Right renal pelvis (tissue), 4 donors: ENCODE data around the gene NPTN. TPM values are rescaled to one million over a fixed set of nuclear protein-coding genes. Genes with fewer than 3 reads are reported as not detected.
A peak's percentile ranks its signal among the peaks of the same experiment; 100 is the strongest.
"Not testable (repeated sequence)": the region's sequence is repeated elsewhere in the genome, so short reads cannot be mapped to it uniquely, and the experiment has no call there.

Experiments used
- DNase-seq, 4 donors: peaks; one replicate each; pipeline ENCODE4 v3.0.0-alpha.2; 2013; ENCODE audit warnings: low read depth in 4 of 4, low spot score in 3 of 4, missing footprints in 1 of 4
- polyA plus RNA-seq, 4 donors: library from polyadenylated mRNA; unstranded; fragments of 120-200 nt; gene quantifications; one replicate each; pipeline ENCODE4 v1.2.1, GENCODE V29; 2013; ENCODE audit not compliant: insufficient read length in 4 of 4

The NPTN gene
- polyA plus RNA-seq, 4 donors = 180 to 205 (median 198) TPM

DNA sequence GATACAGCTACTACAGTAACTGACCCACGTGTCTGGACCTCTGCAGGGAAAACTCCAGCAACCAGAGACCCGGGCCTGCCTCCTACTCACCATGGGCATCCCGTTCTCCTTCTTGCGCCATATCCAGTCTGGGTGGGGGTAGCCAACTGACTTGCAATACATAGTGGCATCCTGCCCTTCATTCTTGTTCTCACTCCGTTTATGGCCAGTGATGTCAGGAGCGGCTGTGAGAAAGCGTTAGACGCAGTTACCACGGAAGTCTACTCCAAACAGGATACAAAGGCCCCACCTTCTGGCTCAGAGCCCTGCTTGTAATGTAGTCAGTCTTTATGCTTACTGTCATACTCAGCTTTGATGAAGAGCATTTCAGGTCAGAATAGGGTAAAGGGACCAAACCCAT is 59.6 kb downstream of the NPTN start:
- no peak for DNase-seq

DNA sequence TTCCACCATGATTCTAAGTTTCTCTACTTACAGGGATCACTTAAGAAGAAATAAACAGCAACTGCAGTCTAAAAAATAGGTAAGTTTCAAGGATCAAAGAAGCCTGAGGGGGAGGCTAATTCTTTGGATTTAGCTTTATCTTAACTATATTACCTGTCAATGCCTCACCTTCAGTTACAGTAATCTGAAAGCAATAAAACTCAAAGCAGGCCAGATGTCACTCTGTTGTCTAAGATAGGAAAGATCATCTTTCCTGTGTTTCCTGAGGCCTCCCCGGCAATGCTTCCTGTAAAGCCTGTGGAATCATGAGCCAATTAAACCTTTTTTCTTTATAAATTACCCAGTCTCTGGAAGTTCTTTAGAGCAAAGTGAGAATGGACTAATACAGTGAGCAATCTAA is 60.2 kb downstream of the NPTN start:
- DNase-seq = no peak

DNA sequence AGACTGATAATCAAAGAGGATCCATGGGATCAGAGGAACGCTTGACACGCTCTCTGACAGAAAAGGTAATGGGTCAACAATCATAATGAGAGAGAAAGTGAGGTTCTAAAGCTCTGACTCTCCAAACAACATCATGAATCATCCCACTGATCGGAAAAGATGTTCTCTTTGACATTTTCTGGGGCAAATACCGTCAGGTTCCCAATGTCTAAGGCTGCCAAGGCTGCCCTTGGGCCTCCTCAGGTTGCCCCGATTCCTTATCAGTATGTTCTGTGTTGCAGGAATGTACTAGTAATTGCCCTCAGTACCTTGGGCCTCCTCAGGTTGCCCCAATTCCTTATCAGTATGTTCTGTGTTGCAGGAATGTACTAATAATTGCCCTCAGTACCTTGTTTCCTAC is 60.9 kb downstream of the NPTN start:
- DNase-seq = no peak

DNA sequence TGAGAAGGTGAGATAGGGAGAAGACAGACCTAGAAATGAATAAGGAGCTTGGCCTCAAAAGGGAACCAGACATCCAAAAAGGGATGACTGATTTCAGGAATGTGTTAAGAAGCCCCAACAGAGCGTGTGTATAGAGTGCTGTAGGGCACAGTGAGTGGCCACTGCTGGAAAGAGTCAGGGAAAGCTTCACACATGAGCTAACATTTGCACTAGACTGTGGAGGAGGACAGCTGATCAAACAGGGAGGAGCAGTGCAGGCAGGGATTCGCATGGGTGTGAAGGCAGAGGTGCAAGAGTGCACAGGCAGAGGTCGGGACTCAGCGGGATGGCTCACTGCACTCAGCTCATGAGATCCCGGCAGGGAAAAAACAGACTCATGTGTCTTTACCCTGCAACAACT is 61.8 kb downstream of the NPTN start:
- peak in 3 of 4 donors; percentile 20 to 44 (median 43) for DNase-seq

DNA sequence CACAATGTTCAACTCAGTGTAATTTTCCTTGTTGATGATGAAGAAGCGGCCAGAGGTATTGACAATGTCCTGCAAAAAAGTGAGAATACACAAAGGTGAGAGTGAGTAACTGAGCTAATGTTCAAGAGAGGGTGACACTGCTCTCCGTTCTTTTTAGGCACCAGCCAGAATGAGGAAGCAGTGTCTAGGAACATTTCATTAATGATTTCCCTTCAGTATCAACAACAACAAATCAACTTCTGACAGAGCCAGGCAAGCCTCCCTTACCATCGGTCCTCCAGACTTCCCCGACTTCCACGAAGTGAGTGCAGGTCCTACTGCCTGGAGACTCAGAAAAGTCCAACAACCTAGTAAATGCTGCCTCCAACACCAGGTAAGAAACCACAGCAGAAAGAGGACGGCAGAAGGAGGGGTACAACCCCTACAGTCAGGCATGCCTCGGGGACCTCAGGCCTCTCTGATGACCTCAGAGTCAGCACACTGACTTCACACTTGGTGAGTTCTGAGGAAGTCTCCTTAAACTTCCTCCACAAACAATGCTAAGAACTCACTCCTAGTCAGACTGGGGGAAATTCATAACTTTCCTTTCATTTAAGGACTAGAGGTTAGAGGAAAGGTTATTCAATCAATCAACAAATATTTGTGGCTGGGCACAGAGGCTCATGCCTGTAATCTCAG is 62.7 kb downstream of the NPTN start:
- DNase-seq = no peak

DNA sequence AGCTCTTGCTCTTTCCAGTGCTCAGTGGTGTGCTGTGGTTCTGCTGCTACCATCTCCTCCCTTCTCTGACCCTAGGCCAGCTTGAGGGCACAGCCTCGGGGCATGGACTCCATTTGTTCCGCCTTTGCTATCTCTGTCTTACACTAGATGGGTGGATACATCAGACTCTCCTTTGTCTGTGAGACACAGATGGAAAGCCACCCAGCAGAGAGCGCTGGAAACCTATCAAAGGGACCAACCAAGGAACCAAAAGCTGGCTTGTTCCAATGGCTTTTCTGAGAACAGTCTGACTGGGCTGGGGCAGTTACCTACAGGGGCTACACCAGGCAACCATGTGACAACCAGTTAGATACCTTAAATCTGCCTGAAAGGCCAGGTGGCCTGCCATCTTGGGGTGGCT is 63.8 kb downstream of the NPTN start:
- DNase-seq = no peak

DNA sequence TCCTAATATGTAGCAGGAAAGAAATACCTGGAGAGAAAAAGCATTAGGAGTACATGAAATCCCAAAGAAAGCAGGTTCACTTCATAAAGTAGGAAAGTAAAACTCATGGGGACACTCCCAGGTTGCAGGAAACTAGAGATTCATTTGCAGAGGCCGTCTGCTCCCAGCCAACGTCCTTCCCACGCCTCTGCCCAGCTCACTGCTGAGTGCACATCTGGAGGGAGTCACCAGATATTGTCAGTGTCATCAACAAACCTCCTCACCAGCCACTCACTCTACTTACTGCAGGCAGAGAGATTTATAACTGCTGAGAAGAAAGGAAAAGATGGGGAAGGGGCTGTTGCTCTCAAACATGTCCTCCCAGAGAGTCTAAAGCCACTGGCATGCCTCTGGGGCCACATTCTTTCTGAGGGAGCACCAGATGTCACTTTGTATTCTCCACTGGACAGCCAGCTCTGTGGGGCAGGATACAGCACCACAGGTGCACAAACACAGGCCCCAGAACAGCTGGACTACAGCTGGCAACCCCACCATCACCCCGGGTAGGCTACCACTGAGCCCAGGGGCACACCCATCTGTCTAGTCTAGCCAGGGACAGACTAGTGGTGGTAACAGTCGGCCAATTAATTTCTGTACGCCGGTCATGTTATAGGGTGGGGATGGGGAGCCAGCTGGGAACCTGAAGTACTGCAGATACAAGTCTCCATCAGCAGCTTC is 64.5 kb downstream of the NPTN start:
- DNase-seq = no peak

DNA sequence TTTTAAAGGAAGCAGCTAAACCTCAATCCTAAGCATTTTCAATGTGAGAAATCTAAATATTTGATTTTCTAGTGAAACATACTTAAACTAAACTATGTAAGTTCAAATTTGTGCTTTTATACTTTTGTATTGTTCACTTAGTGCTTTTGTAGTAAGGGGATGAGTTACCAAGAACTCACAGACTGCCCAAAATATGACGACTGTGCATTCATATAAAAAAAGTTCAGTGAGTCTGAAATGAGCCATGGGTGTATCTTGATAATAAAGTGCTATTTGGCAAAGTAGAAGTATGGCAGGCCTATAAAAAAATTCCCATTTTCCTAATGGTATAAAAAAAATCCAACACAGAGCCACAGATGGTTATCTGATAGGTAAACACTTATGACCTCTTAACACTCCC is 66.2 kb downstream of the NPTN start:
- no peak for DNase-seq

DNA sequence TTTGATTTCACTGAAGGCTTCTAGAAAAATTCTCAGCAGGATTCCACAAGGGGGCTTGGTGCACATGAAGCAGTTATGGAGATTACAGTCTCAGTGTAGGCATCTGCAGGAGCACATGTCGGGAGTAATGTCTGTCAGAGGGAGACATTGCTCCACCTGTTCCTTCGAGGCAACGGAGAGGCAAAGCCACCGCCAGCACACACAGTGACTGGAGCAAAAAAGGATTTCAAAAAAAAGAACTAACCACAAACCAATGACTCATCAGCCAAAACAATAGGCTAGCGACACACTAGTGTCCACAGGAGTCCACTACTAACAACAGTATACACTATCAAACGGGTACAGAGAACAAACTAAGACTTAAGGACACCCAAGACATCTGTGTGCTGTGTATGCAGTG is 68.9 kb downstream of the NPTN start:
- DNase-seq = no peak

DNA sequence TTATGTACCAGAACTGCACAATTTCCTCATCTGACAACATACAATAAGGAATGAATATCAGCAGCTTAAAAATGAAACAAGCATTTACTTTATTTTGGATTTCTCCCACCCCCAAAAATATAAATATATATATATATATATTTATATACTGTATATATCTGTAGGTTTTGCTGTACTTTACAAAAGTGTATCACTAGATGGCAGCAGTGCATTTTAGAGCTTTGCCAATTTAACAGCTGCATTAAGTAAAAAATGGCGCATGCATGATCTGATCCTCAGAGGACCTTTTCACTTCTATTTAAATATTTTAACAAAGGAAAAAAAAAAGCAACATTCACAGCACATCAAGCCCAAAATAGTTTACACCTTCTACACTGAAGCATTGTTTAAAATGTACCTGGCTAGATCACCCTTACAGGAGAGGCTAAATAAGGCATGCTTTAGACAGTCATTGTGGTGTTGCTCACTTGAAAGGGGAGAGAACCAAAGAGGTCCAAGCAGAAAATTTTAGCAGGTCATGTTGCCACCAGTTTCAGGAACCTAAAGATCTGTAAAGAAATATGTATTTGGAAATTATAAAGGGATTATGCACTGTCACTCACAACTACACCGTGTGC is 72.6 kb downstream of the NPTN start:
- peak; percentile 59 to 70 (median 64) for DNase-seq

DNA sequence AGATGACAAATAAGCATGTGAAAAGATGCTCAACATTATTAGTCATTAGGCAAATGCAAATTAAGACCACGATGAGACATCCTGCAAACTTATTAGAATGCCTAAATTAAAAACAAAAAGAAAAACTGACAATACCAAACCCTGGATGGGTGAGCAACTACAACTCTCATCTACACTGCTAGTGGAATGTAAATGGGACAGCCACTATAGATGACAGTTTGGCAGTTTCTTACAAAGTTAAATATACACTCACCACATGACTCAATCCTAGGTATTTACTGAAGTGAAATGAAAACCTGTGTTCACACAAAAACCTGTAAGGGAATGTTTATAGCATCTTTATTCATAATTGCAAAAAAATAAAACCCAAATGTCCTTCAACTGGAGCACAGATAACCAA is 74.7 kb downstream of the NPTN start:
- no peak for DNase-seq

DNA sequence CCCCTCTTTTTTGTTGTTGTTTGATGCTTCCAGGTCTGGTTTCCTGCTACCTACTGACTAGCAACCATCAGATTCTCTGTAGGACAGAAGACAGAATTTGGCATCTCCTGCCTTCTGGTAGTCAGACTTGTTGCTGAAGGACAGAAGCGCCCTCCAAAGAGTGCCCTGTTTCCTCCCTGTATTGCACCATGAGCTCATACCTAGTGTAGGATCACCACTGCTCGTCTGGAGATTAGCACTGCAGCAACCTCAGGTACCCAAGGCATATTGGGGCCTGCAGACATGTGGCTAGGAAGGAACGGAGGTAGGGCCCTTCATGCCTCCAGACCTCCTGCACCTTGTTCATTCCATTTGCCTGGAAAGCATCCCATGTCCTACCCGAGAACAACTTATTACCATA is 78.1 kb downstream of the NPTN start:
- DNase-seq = no peak

DNA sequence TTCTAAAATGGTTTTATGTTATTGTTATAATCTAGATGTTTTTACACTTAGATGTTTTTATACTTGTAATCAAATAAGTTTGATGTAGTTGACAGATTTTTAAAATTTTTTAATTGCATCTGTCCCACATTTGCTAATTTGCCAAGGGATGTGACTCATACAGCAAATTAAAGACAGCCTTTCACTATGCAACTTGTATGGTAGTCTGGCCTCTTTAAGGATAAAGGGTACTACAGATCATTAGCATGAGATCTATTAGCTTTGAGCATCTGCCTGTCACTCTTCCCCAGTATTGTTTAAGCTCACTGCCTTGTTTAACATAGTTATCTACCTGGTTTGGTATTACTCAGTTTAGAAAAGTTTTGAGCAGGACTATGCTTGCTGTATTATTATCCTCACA is 83.0 kb downstream of the NPTN start:
- DNase-seq = no peak

DNA sequence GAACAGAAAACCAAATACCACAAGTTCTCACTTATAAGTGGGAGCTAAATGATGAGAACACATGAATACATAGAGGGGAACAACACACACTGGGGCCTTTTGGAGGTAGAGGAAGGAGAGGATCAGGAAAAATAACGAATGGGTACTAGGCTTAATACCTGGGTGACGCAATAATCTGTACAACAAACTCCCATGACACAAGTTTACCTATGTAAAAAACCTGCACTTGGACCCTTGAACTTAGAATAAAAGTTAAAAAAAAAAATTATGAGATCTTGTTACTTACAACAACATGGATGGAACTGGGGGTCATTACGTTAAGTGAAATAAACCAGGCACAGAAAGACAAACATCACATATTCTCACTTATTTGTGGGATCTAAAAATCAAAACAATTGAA is 84.3 kb downstream of the NPTN start:
- DNase-seq = not testable (repeated sequence)

DNA sequence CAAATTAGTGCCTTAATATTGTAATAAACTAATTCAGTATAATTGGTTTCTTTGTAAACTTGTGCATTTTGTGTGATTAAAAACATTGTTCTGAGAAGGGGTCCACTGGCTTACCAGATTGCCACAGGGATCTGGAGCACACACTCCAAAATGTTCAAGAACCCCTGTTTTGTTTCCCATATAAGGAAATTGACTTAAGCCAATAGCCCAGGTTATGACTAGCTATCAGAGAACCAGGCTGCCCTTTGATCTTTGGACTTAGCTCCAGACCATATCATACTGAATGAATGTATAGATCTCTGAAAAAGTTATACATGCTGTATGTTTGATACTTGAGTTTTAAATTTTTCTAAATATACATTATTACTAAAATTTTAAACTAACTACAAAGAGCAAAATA is 91.7 kb downstream of the NPTN start:
- DNase-seq = no peak

DNA sequence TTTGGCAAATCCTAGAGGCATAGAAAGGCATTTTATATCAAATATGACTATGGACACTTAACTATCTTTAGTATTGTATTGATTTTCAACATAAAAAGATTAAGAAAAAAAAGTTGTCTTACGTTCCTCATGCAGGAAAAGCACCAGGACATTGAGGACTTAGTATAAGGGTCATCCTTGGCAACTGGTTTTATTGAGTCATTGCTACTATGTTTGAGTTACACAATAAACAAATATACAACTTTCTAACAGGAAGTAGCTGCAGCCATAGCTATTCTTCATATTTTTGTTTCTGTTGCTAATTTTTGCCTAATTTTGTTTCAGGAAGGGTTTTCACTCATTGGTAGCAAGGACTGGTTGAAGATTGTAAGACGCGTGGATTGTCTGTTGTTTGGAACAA is 93.0 kb downstream of the NPTN start:
- no peak for DNase-seq

DNA sequence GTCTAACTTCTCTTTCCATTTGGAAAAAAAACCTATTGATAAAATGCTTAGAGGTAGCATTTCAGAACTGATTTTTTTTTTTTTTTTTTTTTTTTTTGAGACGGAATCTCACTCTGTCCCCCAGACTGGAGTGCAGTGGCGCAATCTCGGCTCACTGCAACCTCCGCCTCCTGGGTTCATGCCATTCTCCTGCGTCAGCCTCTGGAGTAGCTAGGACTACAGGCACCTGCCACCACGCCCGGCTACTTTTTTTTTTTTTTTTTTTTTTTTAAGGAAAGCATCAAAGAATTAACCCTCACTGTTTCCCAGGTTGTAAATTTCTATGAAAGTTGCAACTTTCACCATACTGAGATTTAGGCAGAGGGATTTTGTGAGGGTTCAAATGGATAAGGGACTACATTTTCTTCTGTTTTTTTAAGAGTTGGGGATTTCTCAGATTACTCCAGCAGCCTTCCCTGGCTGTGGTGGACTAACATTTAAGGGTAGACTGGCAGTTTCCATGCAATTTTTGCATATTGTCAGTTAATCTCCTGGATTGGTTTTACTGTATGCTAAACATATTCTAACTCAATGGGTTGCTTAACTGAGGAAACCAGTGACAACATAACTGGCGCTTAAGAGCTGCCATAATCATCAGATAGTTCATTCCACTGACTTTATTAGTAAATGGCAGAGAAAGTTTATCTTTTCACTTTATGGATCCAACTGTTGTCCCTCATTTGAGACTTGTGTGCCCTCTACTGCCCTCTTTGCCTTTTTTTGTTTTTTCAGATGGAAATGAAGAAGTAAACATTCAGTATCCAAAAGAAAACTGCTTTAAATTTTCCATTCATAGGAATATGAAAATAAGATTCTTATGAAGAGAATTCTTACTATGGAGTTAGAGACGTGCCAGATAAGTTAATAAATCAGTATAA is 93.7 kb downstream of the NPTN start:
- DNase-seq = no peak

DNA sequence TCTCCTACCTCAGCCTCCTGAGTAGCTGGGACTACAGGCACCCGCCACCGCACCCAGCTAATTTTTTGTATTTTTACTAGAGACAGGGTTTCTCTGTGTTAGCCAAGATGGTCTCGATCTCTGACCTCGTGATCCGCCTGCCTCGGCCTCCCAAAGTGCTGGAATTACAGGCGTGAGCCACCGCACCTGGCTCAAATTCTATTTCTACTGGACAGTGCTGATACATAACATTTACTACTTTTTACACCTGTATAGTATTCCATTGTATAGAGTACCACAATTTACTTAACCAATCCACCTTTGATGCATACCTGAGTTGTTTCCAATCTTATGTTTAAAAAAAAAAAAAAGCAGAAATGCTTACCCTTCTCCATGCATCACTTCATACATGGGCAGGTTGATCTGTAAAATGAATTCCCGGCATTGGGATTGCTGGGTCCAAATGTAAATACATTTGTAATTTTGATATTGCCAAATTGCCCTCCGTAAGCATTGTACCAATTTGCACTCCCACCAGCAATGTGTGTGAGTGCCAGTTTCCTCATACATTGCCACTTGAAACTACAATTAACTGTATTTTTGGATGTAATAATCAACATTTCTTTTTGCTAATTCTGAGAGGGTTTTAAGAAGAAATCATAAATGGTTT is 94.5 kb downstream of the NPTN start:
- no peak for DNase-seq

DNA sequence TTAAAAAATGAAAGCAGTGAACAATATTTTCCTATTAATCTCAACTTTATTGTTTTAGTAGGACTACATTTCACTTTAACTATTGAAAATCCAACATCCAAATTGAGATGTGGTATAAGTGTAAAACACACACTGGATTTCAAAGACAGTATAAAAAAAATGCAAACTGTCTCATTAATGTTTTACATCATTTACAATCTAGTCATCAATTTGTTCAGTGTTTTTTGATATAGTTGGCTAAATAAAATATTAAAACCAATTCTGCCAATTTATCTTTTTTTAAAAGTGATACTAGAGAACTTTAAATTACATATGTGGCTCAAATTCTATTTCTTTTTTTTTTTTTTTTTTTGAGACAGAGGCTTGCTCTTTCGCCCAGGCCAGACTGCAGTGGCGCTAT is 95.1 kb downstream of the NPTN start:
- DNase-seq = no peak

DNA sequence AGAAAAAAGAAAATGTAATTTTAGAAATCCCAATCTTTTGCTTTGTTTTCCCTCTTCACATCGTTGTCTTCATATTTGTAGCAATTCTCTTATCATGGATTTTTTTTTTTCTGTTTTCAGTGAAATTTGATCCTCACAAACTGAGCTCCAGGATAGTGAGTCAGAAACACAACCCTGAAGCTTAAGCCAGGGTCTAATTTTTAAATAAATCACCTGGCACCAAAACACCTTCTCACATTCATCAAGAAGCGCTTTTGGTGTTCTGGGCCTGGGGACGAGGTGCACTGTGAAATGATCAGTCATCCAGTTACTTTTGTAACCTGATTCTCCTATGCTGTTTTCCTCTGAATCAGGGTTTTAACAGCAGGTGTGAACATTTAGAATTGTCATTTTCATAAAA is 102.5 kb downstream of the NPTN start:
- no peak for DNase-seq

DNA sequence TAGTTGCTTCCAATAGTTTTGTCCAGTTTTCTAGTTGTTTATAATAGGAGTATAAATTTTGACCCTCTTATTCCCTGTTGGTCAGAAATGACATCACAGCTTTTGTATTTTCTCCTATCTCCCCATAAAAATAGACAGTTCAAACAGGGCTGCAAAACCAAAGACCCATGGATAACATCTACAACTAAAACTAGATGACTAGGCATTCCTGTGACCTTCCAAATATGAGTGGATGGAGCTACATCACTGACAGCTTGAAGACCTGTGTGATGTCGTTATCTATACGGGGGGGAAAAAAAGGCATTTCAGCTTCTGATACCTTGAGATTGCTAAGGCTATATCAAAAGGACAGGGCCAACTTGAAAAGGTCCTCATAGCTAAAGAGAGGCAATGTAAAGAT is 105.6 kb downstream of the NPTN start:
- DNase-seq = no peak
